BLaER1 treated with 17β-estradiol and CSF1 and Interleukin-3, amounts not matched to agents 10 nM and 100 nM (cell line): ENCODE data around the gene ANGEL2.

Experiments
- H3K27ac ChIP-seq, 11 experiments: shearing (Covaris generic); formaldehyde crosslinking; 2 replicates each; pipeline ENCODE4 v1.8.1; 2022
- H3K27me3 ChIP-seq, 11 experiments: shearing (Covaris generic); formaldehyde crosslinking; 2 replicates each; pipeline ENCODE4 v1.8.1; 2022
- H3K36me3 ChIP-seq, 11 experiments: shearing (Covaris generic); formaldehyde crosslinking; 2 replicates each; pipeline ENCODE4 v1.8.1; 2022
- H3K4me1 ChIP-seq, 10 experiments: shearing (Covaris generic); formaldehyde crosslinking; 2 replicates each; pipeline ENCODE4 v1.8.1; 2022
- H3K4me2 ChIP-seq, 11 experiments: shearing (Covaris generic); formaldehyde crosslinking; 2 replicates each; pipeline ENCODE4 v1.8.1; 2022
- H3K4me3 ChIP-seq, 10 experiments: shearing (Covaris generic); formaldehyde crosslinking; 2 replicates each; pipeline ENCODE4 v1.8.1; 2022
- H3K9ac ChIP-seq, 11 experiments: shearing (Covaris generic); formaldehyde crosslinking; 2 replicates each; pipeline ENCODE4 v1.8.1; 2022
- H3K9me3 ChIP-seq, 11 experiments: shearing (Covaris generic); formaldehyde crosslinking; replicated peaks in 1 of 11; 2 replicates each; pipeline ENCODE4 v1.8.1; 2022
- H4K20me1 ChIP-seq, 11 experiments: shearing (Covaris generic); formaldehyde crosslinking; 2 replicates each; pipeline ENCODE4 v1.8.1; 2022
- Cebpa-rat ChIP-seq, 11 experiments: shearing (Covaris generic); IDR thresholded peaks; 2 replicates each; pipeline ENCODE4 v1.8.1; 2022

Gene ANGEL2

GRCh38 chr1:212964102-212964501 is 51.6 kb downstream of the ANGEL2 start:
- Histone ChIP-seq H3K36me3 (peaks cover 0 to 73% (median 59%) of the 10 kb centered on the region in 11 experiments; a peak in 16 of 22 replicates), H3K27ac (no peak overlapping the region), H3K4me2 (no peak overlapping the region), H3K9me3 (no peaks in the 10 kb centered on the region), H3K9ac (no peak overlapping the region), H3K27me3 (no peaks in the 10 kb centered on the region), H3K4me1 (peaks cover 13 to 42% (median 31%) of the 10 kb centered on the region in 10 experiments), H4K20me1 (no peaks in the 10 kb centered on the region), H3K4me3 (no peak overlapping the region)
- no peak for TF ChIP-seq Cebpa-rat (IDR thresholded peaks at IDR 0.05)

- Histone ChIP-seq H3K36me3 (peaks cover 0 to 75% (median 59%) of the 10 kb centered on the region in 11 experiments; a peak in 16 of 22 replicates), H3K27ac (no peak overlapping the region), H3K9ac (no peak overlapping the region), H3K4me3 (no peak overlapping the region), H4K20me1 (no peaks in the 10 kb centered on the region), H3K4me2 (no peak overlapping the region), H3K27me3 (no peaks in the 10 kb centered on the region), H3K4me1 (peaks cover 19 to 42% (median 33%) of the 10 kb centered on the region in 10 experiments), H3K9me3 (no peaks in the 10 kb centered on the region)
- no peak for TF ChIP-seq Cebpa-rat (IDR thresholded peaks at IDR 0.05)
Measured at GRCh38 chr1:212962509-212962908, 53.2 kb downstream of the ANGEL2 start.

GRCh38 chr1:212960932-212961331 is 54.7 kb downstream of the ANGEL2 start:
- TF ChIP-seq Cebpa-rat (IDR thresholded peaks at IDR 0.05): no peak
- no peaks in the 10 kb centered on the region for H3K9me3 ChIP-seq
- peak overlapping the region in 5 of 11 experiments; percentile 76 to 92 (median 89); a peak in 8 of 22 replicates for H3K4me2 ChIP-seq
- H3K27ac ChIP-seq: peak overlapping the region in 1 of 11 experiments; percentile 81; a peak in 1 of 22 replicates
- H3K36me3 ChIP-seq: peaks cover 0 to 74% (median 46%) of the 10 kb centered on the region in 11 experiments; a peak in 16 of 22 replicates
- no peaks in the 10 kb centered on the region for H3K27me3 ChIP-seq
- no peak overlapping the region for H3K4me3 ChIP-seq
- peaks cover 22 to 52% (median 45%) of the 10 kb centered on the region in 10 experiments for H3K4me1 ChIP-seq
- no peaks in the 10 kb centered on the region for H4K20me1 ChIP-seq
- H3K9ac ChIP-seq: no peak overlapping the region

- H3K4me3 ChIP-seq: peak overlapping the region in 2 of 10 experiments; percentile 9 to 28; a peak in 2 of 20 replicates
- H4K20me1 ChIP-seq: no peaks in the 10 kb centered on the region
- peak overlapping the region in 7 of 11 experiments; percentile 36 to 71 (median 48); a peak in 13 of 22 replicates for H3K9ac ChIP-seq
- H3K27ac ChIP-seq: peak overlapping the region in 8 of 11 experiments; percentile 25 to 81 (median 72); a peak in 14 of 22 replicates
- TF ChIP-seq Cebpa-rat (IDR thresholded peaks at IDR 0.05): no peak
- no peaks in the 10 kb centered on the region for H3K9me3 ChIP-seq
- H3K36me3 ChIP-seq: peaks cover 0 to 69% (median 38%) of the 10 kb centered on the region in 11 experiments; a peak in 16 of 22 replicates
- peaks cover 23 to 65% (median 52%) of the 10 kb centered on the region in 10 experiments for H3K4me1 ChIP-seq
- H3K4me2 ChIP-seq: peak overlapping the region; percentile 54 to 92 (median 85)
- no peaks in the 10 kb centered on the region for H3K27me3 ChIP-seq
Measured at GRCh38 chr1:212959266-212960220, 56.1 kb downstream of the ANGEL2 start.

GRCh38 chr1:212958175-212958574 is 57.5 kb downstream of the ANGEL2 start:
- Histone ChIP-seq H3K27me3 (no peaks in the 10 kb centered on the region), H3K9ac (peak overlapping the region in 8 of 11 experiments; percentile 1 to 71 (median 47); a peak in 13 of 22 replicates), H4K20me1 (no peaks in the 10 kb centered on the region), H3K27ac (peak overlapping the region in 8 of 11 experiments; percentile 45 to 81 (median 72); a peak in 16 of 22 replicates), H3K4me1 (peaks cover 26 to 67% (median 55%) of the 10 kb centered on the region in 10 experiments), H3K9me3 (no peaks in the 10 kb centered on the region), H3K36me3 (peaks cover 0 to 63% (median 27%) of the 10 kb centered on the region in 11 experiments; a peak in 15 of 22 replicates), H3K4me3 (0 out of 20 replicates have a peak overlapping the region, but pooled peaks of 1 of the 10 experiments have one; percentile 7), H3K4me2 (peak overlapping the region; percentile 56 to 92 (median 85))
- peak in 2 of 11 experiments; percentile 54 to 64; a peak in 2 of 22 replicates for TF ChIP-seq Cebpa-rat (IDR thresholded peaks at IDR 0.05)

- Histone ChIP-seq H3K4me1 (peaks cover 33 to 74% (median 61%) of the 10 kb centered on the region in 10 experiments), H3K9me3 (no peaks in the 10 kb centered on the region), H3K9ac (peak overlapping the region in 4 of 11 experiments; percentile 46 to 71 (median 64); a peak in 5 of 22 replicates), H3K27ac (peak overlapping the region in 7 of 11 experiments; percentile 54 to 81 (median 78); a peak in 15 of 22 replicates), H3K4me2 (peak overlapping the region in 9 of 11 experiments; percentile 76 to 92 (median 87); a peak in 18 of 22 replicates), H3K27me3 (0 out of 22 replicates have a peak, but pooled peaks cover 0 to under 1% (median 0%) of the 10 kb centered on the region in 11 experiments), H3K4me3 (no peak overlapping the region), H4K20me1 (no peaks in the 10 kb centered on the region), H3K36me3 (peaks cover 0 to 57% (median 21%) of the 10 kb centered on the region in 11 experiments; a peak in 15 of 22 replicates)
- TF ChIP-seq Cebpa-rat (IDR thresholded peaks at IDR 0.05): no peak
Measured at GRCh38 chr1:212957546-212957945, 58.1 kb downstream of the ANGEL2 start.

- H3K4me2 ChIP-seq: peak overlapping the region; percentile 24 to 91 (median 49); a peak in 19 of 22 replicates
- peaks cover 0 to 43% (median 8%) of the 10 kb centered on the region in 11 experiments; a peak in 13 of 22 replicates for H3K36me3 ChIP-seq
- H4K20me1 ChIP-seq: peaks cover 0 to 4% (median 0%) of the 10 kb centered on the region in 11 experiments; a peak in 1 of 22 replicates
- H3K4me1 ChIP-seq: peaks cover 46 to 85% (median 74%) of the 10 kb centered on the region in 10 experiments
- no peaks in the 10 kb centered on the region for H3K9me3 ChIP-seq
- no peak for TF ChIP-seq Cebpa-rat (IDR thresholded peaks at IDR 0.05)
- H3K9ac ChIP-seq: peak overlapping the region in 1 of 11 experiments; percentile 19; a peak in 1 of 22 replicates
- H3K4me3 ChIP-seq: no peak overlapping the region
- peak overlapping the region in 4 of 11 experiments; percentile 25 to 80 (median 34); a peak in 6 of 22 replicates for H3K27ac ChIP-seq
- peaks cover 0 to 14% (median 0%) of the 10 kb centered on the region in 11 experiments; a peak in 7 of 22 replicates for H3K27me3 ChIP-seq
Measured at GRCh38 chr1:212955961-212956620, 59.6 kb downstream of the ANGEL2 start.

GRCh38 chr1:212955098-212955497 is 60.6 kb downstream of the ANGEL2 start:
- 0 out of 22 replicates have a peak overlapping the region, but pooled peaks of 1 of the 11 experiments have one; percentile 36 for H3K27ac ChIP-seq
- H3K27me3 ChIP-seq: peaks cover 0 to 23% (median 0%) of the 10 kb centered on the region in 11 experiments; a peak in 7 of 22 replicates
- peaks cover 0 to 34% (median 0%) of the 10 kb centered on the region in 11 experiments; a peak in 3 of 22 replicates for H3K36me3 ChIP-seq
- no peak for TF ChIP-seq Cebpa-rat (IDR thresholded peaks at IDR 0.05)
- peaks cover 51 to 76% (median 68%) of the 10 kb centered on the region in 10 experiments for H3K4me1 ChIP-seq
- H4K20me1 ChIP-seq: peaks cover 0 to 4% (median 0%) of the 10 kb centered on the region in 11 experiments; a peak in 1 of 22 replicates
- no peak overlapping the region for H3K4me3 ChIP-seq
- H3K4me2 ChIP-seq: peak overlapping the region in 5 of 11 experiments; percentile 46 to 91 (median 57); a peak in 2 of 22 replicates
- no peak overlapping the region for H3K9ac ChIP-seq
- no peaks in the 10 kb centered on the region for H3K9me3 ChIP-seq
